Measurements from ENCODE around the gene ASCC1. TPM values are rescaled to one million over a fixed set of nuclear protein-coding genes. Genes with fewer than 3 reads are reported as not detected.

Gene ASCC1
- total RNA-seq, 1 donor from 2014 or later = 33.5 TPM

- Mint-ChIP-seq H3K27ac (peak overlapping the region; percentile 83), H3K27me3 (ENCODE audit: insufficient read depth) (no peaks in the 10 kb centered on the region), H3K4me1 (ENCODE audit: low read depth) (peaks cover 67% of the 10 kb centered on the region), H3K36me3 (ENCODE audit: low read depth) (peaks cover 23% of the 10 kb centered on the region), H3K9me3 (no peaks in the 10 kb centered on the region), H3K4me3 (peak overlapping the region; percentile 82)
- DNase-seq (ENCODE audit: low spot score) = no peak
- intact Hi-C loops (cut with micrococcal nuclease) = loop anchor here (5.0 to 10.0 kb wide), 5 partner anchors 36 to 1079 kb away; partner anchors contain the start of genes DDIT4, ECD, FAM149B1 and VSIR
Measured at GRCh38 chr10:72085864-72086465, 130.1 kb downstream of the ASCC1 start.

GRCh38 chr10:72085166-72085565 is 130.9 kb downstream of the ASCC1 start:
- intact Hi-C loops (cut with micrococcal nuclease) = loop anchor here (5.0 to 10.0 kb wide), 5 partner anchors 37 to 1080 kb away; partner anchors contain the start of genes DDIT4, ECD, FAM149B1 and VSIR
- H3K4me1 Mint-ChIP-seq (ENCODE audit: low read depth) = peaks cover 67% of the 10 kb centered on the region
- peak overlapping the region; percentile 37 for H3K27ac Mint-ChIP-seq
- H3K36me3 Mint-ChIP-seq (ENCODE audit: low read depth) = peaks cover 23% of the 10 kb centered on the region
- H3K9me3 Mint-ChIP-seq = no peaks in the 10 kb centered on the region
- peak overlapping the region; percentile 82 for H3K4me3 Mint-ChIP-seq
- H3K27me3 Mint-ChIP-seq (ENCODE audit: insufficient read depth) = no peaks in the 10 kb centered on the region
- no peak for DNase-seq (ENCODE audit: low spot score)

GRCh38 chr10:72083790-72084459 is 132.2 kb downstream of the ASCC1 start:
- peaks cover 66% of the 10 kb centered on the region for H3K4me1 Mint-ChIP-seq (ENCODE audit: low read depth)
- intact Hi-C loops (cut with micrococcal nuclease) = loop anchor here (10.0 kb wide), 3 partner anchors 309 to 1081 kb away; partner anchors contain the start of genes ECD, FAM149B1 and VSIR

GRCh38 chr10:72082856-72083789 is 133.0 kb downstream of the ASCC1 start:
- Mint-ChIP-seq H3K36me3 (ENCODE audit: low read depth) (peaks cover 23% of the 10 kb centered on the region), H3K27me3 (ENCODE audit: insufficient read depth) (no peaks in the 10 kb centered on the region), H3K4me1 (ENCODE audit: low read depth) (peaks cover 65% of the 10 kb centered on the region), H3K9me3 (no peaks in the 10 kb centered on the region), H3K27ac (peak overlapping the region; percentile 69), H3K4me3 (peak overlapping the region; percentile 82)
- no peak for DNase-seq (ENCODE audit: low spot score)
- intact Hi-C loops (cut with micrococcal nuclease) = loop anchor here (10.0 kb wide), 3 partner anchors 308 to 1082 kb away; partner anchors contain the start of genes ECD, FAM149B1 and VSIR

More at GRCh38 chr10:72083790-72084459, 132.2 kb downstream of the ASCC1 start:
- peaks cover 23% of the 10 kb centered on the region for H3K36me3 Mint-ChIP-seq (ENCODE audit: low read depth)
- H3K9me3 Mint-ChIP-seq = no peaks in the 10 kb centered on the region
- H3K27me3 Mint-ChIP-seq (ENCODE audit: insufficient read depth) = no peaks in the 10 kb centered on the region
- peak; percentile 47 for DNase-seq (ENCODE audit: low spot score)
- peak overlapping the region; percentile 82 for H3K4me3 Mint-ChIP-seq
- peak overlapping the region; percentile 69 for H3K27ac Mint-ChIP-seq

- no peak for DNase-seq (ENCODE audit: low spot score)
- peaks cover 74% of the 10 kb centered on the region for H3K4me1 Mint-ChIP-seq (ENCODE audit: low read depth)
- H3K36me3 Mint-ChIP-seq (ENCODE audit: low read depth) = peaks cover 24% of the 10 kb centered on the region
- intact Hi-C loops (cut with micrococcal nuclease) = loop anchor here (10.0 kb wide), 3 partner anchors 307 to 1083 kb away; partner anchors contain the start of genes ECD, FAM149B1 and VSIR
- H3K27me3 Mint-ChIP-seq (ENCODE audit: insufficient read depth) = no peaks in the 10 kb centered on the region
- H3K9me3 Mint-ChIP-seq = no peaks in the 10 kb centered on the region
- H3K27ac Mint-ChIP-seq = peak overlapping the region; percentile 31
- no peak overlapping the region for H3K4me3 Mint-ChIP-seq
Measured at GRCh38 chr10:72081772-72082590, 134.1 kb downstream of the ASCC1 start.

GRCh38 chr10:72081210-72081609 is 134.9 kb downstream of the ASCC1 start:
- H3K36me3 Mint-ChIP-seq (ENCODE audit: low read depth) = peaks cover 24% of the 10 kb centered on the region
- H3K4me3 Mint-ChIP-seq = peak overlapping the region; percentile 10
- H3K27ac Mint-ChIP-seq = peak overlapping the region; percentile 31
- intact Hi-C loops (cut with micrococcal nuclease) = loop anchor here (10.0 kb wide), 3 partner anchors 306 to 1084 kb away; partner anchors contain the start of genes ECD, FAM149B1 and VSIR
- peaks cover 79% of the 10 kb centered on the region for H3K4me1 Mint-ChIP-seq (ENCODE audit: low read depth)
- DNase-seq (ENCODE audit: low spot score) = no peak
- no peaks in the 10 kb centered on the region for H3K9me3 Mint-ChIP-seq
- H3K27me3 Mint-ChIP-seq (ENCODE audit: insufficient read depth) = no peaks in the 10 kb centered on the region

GRCh38 chr10:72080042-72080975 is 135.8 kb downstream of the ASCC1 start:
- Mint-ChIP-seq H3K36me3 (ENCODE audit: low read depth) (peaks cover 21% of the 10 kb centered on the region), H3K4me1 (ENCODE audit: low read depth) (peaks cover 79% of the 10 kb centered on the region), H3K27me3 (ENCODE audit: insufficient read depth) (no peaks in the 10 kb centered on the region), H3K9me3 (no peaks in the 10 kb centered on the region), H3K4me3 (no peak overlapping the region), H3K27ac (peak overlapping the region; percentile 52)
- DNase-seq (ENCODE audit: low spot score) = no peak
- intact Hi-C loops (cut with micrococcal nuclease) = loop anchor here (10.0 kb wide), 3 partner anchors 306 to 1084 kb away; partner anchors contain the start of genes ECD, FAM149B1 and VSIR

GRCh38 chr10:72079356-72079755 is 136.7 kb downstream of the ASCC1 start:
- H3K9me3 Mint-ChIP-seq = no peaks in the 10 kb centered on the region
- DNase-seq (ENCODE audit: low spot score) = no peak
- no peak overlapping the region for H3K4me3 Mint-ChIP-seq
- intact Hi-C loops (cut with micrococcal nuclease) = loop anchor here (10.0 kb wide), 1 partner anchor 1675 kb away; the partner anchor contains the start of gene EIF4EBP2
- peaks cover 15% of the 10 kb centered on the region for H3K36me3 Mint-ChIP-seq (ENCODE audit: low read depth)
- H3K27me3 Mint-ChIP-seq (ENCODE audit: insufficient read depth) = no peaks in the 10 kb centered on the region
- peaks cover 72% of the 10 kb centered on the region for H3K4me1 Mint-ChIP-seq (ENCODE audit: low read depth)
- peak overlapping the region; percentile 74 for H3K27ac Mint-ChIP-seq

- Mint-ChIP-seq H3K9me3 (no peaks in the 10 kb centered on the region), H3K27me3 (ENCODE audit: insufficient read depth) (no peaks in the 10 kb centered on the region), H3K4me3 (peak overlapping the region; percentile 49), H3K4me1 (ENCODE audit: low read depth) (peaks cover 60% of the 10 kb centered on the region), H3K36me3 (ENCODE audit: low read depth) (peaks cover 17% of the 10 kb centered on the region), H3K27ac (peak overlapping the region; percentile 75)
- intact Hi-C loops (cut with micrococcal nuclease) = loop anchor here (10.0 kb wide), 1 partner anchor 1673 kb away; the partner anchor contains the start of gene EIF4EBP2
- DNase-seq (ENCODE audit: low spot score) = no peak
Measured at GRCh38 chr10:72077275-72077990, 138.6 kb downstream of the ASCC1 start.

- Mint-ChIP-seq H3K36me3 (ENCODE audit: low read depth) (peaks cover 20% of the 10 kb centered on the region), H3K27ac (peak overlapping the region; percentile 72), H3K4me1 (ENCODE audit: low read depth) (peaks cover 61% of the 10 kb centered on the region), H3K27me3 (ENCODE audit: insufficient read depth) (no peaks in the 10 kb centered on the region), H3K9me3 (no peaks in the 10 kb centered on the region), H3K4me3 (no peak overlapping the region)
- no peak for DNase-seq (ENCODE audit: low spot score)
- intact Hi-C loops (cut with micrococcal nuclease) = loop anchor here (10.0 kb wide), 1 partner anchor 1672 kb away; the partner anchor contains the start of gene EIF4EBP2
Measured at GRCh38 chr10:72076756-72077155, 139.3 kb downstream of the ASCC1 start.

Measured in activated T-helper 1 cell treated with anti-CD3 and anti-CD28 coated beads, Interleukin-12 subunit alpha, Interleukin-12 subunit beta, Interleukin-2, Interleukin-4 antibody, amounts not matched to agents 30 ng/mL and 10 ng/mL and 1 ng/mL, durations not matched to agents 14 hours and 24 hours and 36 hours (primary cell).